ENCODE measurements around the gene ANKRD13D.

DNA sequence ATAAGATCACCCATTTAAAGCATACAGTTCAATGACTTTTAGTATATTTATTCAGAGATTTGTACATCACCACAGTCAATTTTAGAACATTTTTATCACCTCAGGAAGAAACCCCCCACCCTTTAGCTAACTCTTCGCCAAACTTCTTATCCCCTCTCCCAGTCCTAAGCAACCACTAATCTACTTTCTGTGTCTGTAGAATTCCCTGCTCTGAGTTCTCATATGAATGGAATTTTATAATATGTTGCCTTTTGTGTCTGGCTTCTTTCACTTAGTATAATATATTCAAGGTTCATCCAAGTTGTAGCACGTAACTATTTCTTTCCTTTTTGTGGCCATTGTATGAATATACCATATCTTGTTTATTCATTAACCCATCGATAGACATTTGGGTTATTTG is 3.6 kb downstream of the ANKRD13D start:
- TF ChIP-seq SMC3 (conservative IDR thresholded peaks at IDR 0.05; ENCODE audit: poor library complexity), result no peak
- TF ChIP-seq, protein P1, sequence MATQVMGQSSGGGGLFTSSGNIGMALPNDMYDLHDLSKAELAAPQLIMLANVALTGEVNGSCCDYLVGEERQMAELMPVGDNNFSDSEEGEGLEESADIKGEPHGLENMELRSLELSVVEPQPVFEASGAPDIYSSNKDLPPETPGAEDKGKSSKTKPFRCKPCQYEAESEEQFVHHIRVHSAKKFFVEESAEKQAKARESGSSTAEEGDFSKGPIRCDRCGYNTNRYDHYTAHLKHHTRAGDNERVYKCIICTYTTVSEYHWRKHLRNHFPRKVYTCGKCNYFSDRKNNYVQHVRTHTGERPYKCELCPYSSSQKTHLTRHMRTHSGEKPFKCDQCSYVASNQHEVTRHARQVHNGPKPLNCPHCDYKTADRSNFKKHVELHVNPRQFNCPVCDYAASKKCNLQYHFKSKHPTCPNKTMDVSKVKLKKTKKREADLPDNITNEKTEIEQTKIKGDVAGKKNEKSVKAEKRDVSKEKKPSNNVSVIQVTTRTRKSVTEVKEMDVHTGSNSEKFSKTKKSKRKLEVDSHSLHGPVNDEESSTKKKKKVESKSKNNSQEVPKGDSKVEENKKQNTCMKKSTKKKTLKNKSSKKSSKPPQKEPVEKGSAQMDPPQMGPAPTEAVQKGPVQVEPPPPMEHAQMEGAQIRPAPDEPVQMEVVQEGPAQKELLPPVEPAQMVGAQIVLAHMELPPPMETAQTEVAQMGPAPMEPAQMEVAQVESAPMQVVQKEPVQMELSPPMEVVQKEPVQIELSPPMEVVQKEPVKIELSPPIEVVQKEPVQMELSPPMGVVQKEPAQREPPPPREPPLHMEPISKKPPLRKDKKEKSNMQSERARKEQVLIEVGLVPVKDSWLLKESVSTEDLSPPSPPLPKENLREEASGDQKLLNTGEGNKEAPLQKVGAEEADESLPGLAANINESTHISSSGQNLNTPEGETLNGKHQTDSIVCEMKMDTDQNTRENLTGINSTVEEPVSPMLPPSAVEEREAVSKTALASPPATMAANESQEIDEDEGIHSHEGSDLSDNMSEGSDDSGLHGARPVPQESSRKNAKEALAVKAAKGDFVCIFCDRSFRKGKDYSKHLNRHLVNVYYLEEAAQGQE (IDR thresholded peaks at IDR 0.05; ENCODE audit: borderline replicate concordance), result no peak
- no peak for TF ChIP-seq CTCF (IDR thresholded peaks at IDR 0.05; ENCODE audit: poor library complexity, severe bottlenecking)
- TF ChIP-seq EZH2 (IDR thresholded peaks at IDR 0.05; ENCODE audit: borderline replicate concordance, insufficient read depth, low read length, poor library complexity, severe bottlenecking), result no peak
- TF ChIP-seq POLR2AphosphoS5 (IDR thresholded peaks at IDR 0.05), result no peak
- no peak for TF ChIP-seq TAF1 (IDR thresholded peaks at IDR 0.05; ENCODE audit: low read depth)

Measured in neural cell (in vitro differentiated cells).